Caco-2 (cell line): ENCODE results near the gene LOC128125822.

Experiments
- BruUV-seq: library from RNA; stranded (reverse); fragments of 400-500 nt; replicated peaks from 2 replicates; lab custom pipeline; 2021; lab: Mats Ljungman, UMichigan
- CTCF ChIA-PET: fragments of 300-600 bp; sonication (Branson Sonifier 250); formaldehyde crosslinking; loops from one replicate; lab custom pipeline; 2022; ENCODE audit warnings: antibody characterized with exemption; lab: Charles Lee
- POLR2A ChIA-PET: fragments of 300-600 bp; sonication (Branson Sonifier 250); formaldehyde crosslinking; loops from one replicate; lab custom pipeline; 2022; ENCODE audit warnings: antibody characterized with exemption; lab: Charles Lee
- DNase-seq, 2 experiments: peaks; one replicate each; pipeline versions ENCODE4 v3.0.0 to v3.0.0-alpha.2; 2020 to 2022
- H3K27me3 ChIP-seq: replicated peaks from 2 replicates; pipeline ENCODE4 v1.6.0; 2011; ENCODE audit warnings: low read length; ENCODE audit not compliant: control insufficient read depth, insufficient read depth
- H3K36me3 ChIP-seq: 2 replicates; pipeline ENCODE4 v1.5.1; 2011; ENCODE audit warnings: low read length; ENCODE audit not compliant: control insufficient read depth, insufficient read depth
- H3K4me1 ChIP-seq: fragments of 250-450 bp; sonication (Bioruptor Pico); 2 replicates; pipeline ENCODE4 v1.5.1; 2020; ENCODE audit warnings: mild to moderate bottlenecking
- H3K4me3 ChIP-seq: 2 replicates; pipeline ENCODE4 v1.5.1; 2011; ENCODE audit warnings: low read depth, mild to moderate bottlenecking, control low read depth, low read length
- H3K9me3 ChIP-seq: fragments of 250-450 bp; sonication (Bioruptor Pico); 2 replicates; pipeline ENCODE4 v1.5.1; 2020; ENCODE audit warnings: mild to moderate bottlenecking, moderate library complexity
- H3K27ac Mint-ChIP-seq: one replicate; pipeline ENCODE4 v1.8.0; 2022; ENCODE audit warnings: mixed read lengths; ENCODE audit not compliant: unreplicated experiment
- H3K27me3 Mint-ChIP-seq: one replicate; pipeline ENCODE4 v1.8.0; 2022; ENCODE audit warnings: mixed read lengths; ENCODE audit not compliant: insufficient read depth, unreplicated experiment
- H3K36me3 Mint-ChIP-seq: one replicate; pipeline ENCODE4 v1.8.0; 2022; ENCODE audit warnings: mild to moderate bottlenecking, mixed read lengths; ENCODE audit not compliant: insufficient read depth, unreplicated experiment
- H3K4me1 Mint-ChIP-seq: one replicate; pipeline ENCODE4 v1.8.0; 2022; ENCODE audit warnings: low read depth, mixed read lengths; ENCODE audit not compliant: unreplicated experiment
- H3K4me3 Mint-ChIP-seq: one replicate; pipeline ENCODE4 v1.8.0; 2022; ENCODE audit warnings: mild to moderate bottlenecking, moderate library complexity, mixed read lengths; ENCODE audit not compliant: unreplicated experiment
- H3K9me3 Mint-ChIP-seq: one replicate; pipeline ENCODE4 v1.8.0; 2022; ENCODE audit warnings: mixed read lengths; ENCODE audit not compliant: unreplicated experiment
- intact Hi-C: fragments of 100-400 bp; cut with micrococcal nuclease; formaldehyde crosslinking; loops from one replicate; pipeline ENCODE4 v1.10.0; 2022; ENCODE audit not compliant: unreplicated experiment
- TF ChIP-seq, protein P1 (sequence below), 2 experiments: fragments of 200-600 bp in 1 of 2; IDR thresholded peaks; 1 replicate in 1 of 2; 2 replicates in 1 of 2; pipeline versions ENCODE4 v1.5.1 to v1.8.0; 2011 to 2022; ENCODE audit warnings: antibody characterized with exemption in 1 of 2, control low read depth in 1 of 2, inconsistent platforms in 1 of 2, low read depth in 1 of 2, low read length in 1 of 2, mild to moderate bottlenecking in 1 of 2, moderate library complexity in 1 of 2; ENCODE audit not compliant: insufficient read depth in 1 of 2, severe bottlenecking in 1 of 2, unreplicated experiment in 1 of 2

Gene LOC128125822

DNA sequence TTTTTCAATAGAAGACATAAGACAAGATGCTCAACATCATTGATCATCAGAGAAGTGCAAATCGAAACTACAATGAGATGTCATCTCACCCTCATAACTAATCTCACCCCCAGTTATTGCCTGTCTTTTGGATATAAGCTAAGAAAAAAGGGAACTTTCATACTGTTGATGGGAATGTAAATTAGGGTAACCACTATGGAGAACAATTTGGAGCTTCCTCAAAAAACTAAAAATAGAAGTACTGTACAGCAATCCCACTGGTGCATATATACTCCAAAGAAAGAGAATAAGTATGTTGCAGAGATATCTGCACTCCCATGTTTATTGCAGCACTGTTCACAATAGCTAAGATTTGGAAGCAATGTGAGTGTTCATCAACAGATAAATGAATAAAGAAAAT is 37.0 kb downstream of the LOC128125822 start:
- CTCF ChIA-PET: no interaction called here
- Mint-ChIP-seq H3K36me3 (no peaks in the 10 kb centered on the region), H3K27ac (no peak overlapping the region), H3K9me3 (no peaks in the 10 kb centered on the region), H3K4me3 (no peak overlapping the region), H3K27me3 (no peaks in the 10 kb centered on the region), H3K4me1 (no peaks in the 10 kb centered on the region)
- DNase-seq: no peak
- Histone ChIP-seq H3K9me3 (0 out of 2 replicates have a peak, but pooled peaks cover 4% of the 10 kb centered on the region), H3K27me3 (no peaks in the 10 kb centered on the region), H3K4me3 (no peak overlapping the region), H3K4me1 (no peaks in the 10 kb centered on the region), H3K36me3 (no peaks in the 10 kb centered on the region)
- POLR2A ChIA-PET: no interaction called here
- BruUV-seq: no TSS peak
- intact Hi-C loops: no loop called here
- TF ChIP-seq, protein P1, sequence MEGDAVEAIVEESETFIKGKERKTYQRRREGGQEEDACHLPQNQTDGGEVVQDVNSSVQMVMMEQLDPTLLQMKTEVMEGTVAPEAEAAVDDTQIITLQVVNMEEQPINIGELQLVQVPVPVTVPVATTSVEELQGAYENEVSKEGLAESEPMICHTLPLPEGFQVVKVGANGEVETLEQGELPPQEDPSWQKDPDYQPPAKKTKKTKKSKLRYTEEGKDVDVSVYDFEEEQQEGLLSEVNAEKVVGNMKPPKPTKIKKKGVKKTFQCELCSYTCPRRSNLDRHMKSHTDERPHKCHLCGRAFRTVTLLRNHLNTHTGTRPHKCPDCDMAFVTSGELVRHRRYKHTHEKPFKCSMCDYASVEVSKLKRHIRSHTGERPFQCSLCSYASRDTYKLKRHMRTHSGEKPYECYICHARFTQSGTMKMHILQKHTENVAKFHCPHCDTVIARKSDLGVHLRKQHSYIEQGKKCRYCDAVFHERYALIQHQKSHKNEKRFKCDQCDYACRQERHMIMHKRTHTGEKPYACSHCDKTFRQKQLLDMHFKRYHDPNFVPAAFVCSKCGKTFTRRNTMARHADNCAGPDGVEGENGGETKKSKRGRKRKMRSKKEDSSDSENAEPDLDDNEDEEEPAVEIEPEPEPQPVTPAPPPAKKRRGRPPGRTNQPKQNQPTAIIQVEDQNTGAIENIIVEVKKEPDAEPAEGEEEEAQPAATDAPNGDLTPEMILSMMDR (IDR thresholded peaks at IDR 0.05; ENCODE audit: insufficient read depth in 1 of 2, low read depth in 1 of 2, low read length in 1 of 2, severe bottlenecking in 1 of 2, unreplicated experiment in 1 of 2): no peak

DNA sequence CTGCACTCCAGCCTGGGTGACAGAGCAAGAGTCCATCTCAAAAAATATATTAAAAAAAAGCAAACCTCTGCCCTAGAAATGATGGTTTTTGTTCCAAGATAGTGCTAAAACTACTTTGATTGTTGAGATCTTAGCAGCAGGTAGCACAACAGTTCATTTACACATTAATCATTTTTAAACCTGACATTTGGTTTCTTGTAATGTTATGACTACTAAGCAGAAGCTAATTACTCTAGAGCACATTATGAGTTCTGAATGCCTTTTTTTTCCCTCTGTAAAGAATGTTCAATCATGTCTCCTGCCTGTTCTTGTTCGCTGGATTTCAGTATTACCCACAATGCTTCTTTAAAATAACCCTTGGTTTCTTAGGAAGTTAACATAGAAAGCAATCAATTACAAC is 38.7 kb downstream of the LOC128125822 start:
- BruUV-seq: no TSS peak
- Mint-ChIP-seq H3K27ac (no peak overlapping the region), H3K27me3 (no peaks in the 10 kb centered on the region), H3K4me3 (no peak overlapping the region), H3K9me3 (no peaks in the 10 kb centered on the region), H3K36me3 (no peaks in the 10 kb centered on the region), H3K4me1 (no peaks in the 10 kb centered on the region)
- TF ChIP-seq, protein P1 (IDR thresholded peaks at IDR 0.05; ENCODE audit: insufficient read depth in 1 of 2, low read depth in 1 of 2, low read length in 1 of 2, severe bottlenecking in 1 of 2, unreplicated experiment in 1 of 2): no peak
- CTCF ChIA-PET: no interaction called here
- no peaks in the 10 kb centered on the region for H3K4me1 ChIP-seq
- intact Hi-C loops: no loop called here
- DNase-seq: no peak
- POLR2A ChIA-PET: no interaction called here
- H3K27me3 ChIP-seq: no peaks in the 10 kb centered on the region
- no peak overlapping the region for H3K4me3 ChIP-seq
- 0 out of 2 replicates have a peak, but pooled peaks cover 4% of the 10 kb centered on the region for H3K9me3 ChIP-seq
- no peaks in the 10 kb centered on the region for H3K36me3 ChIP-seq

DNA sequence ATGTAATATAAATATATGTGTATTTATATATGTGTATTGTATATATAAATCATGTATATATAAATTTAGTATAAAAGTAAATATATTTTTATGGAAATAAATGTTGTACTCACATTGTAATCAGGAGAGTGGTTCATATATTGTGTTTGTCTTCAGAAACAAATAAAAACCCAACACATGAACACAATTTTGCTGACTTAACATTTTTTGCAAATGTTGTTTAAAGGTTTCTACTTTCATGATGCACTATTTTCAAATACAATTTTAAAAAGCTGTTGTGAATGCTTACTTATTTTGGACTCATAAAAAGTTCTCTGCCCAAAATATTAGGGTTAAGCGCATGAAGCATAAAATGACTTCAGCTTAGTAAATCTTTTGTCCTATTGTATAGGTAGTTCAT is 39.3 kb downstream of the LOC128125822 start:
- 0 out of 2 replicates have a peak, but pooled peaks cover 4% of the 10 kb centered on the region for H3K9me3 ChIP-seq
- no peaks in the 10 kb centered on the region for H3K36me3 Mint-ChIP-seq
- H3K36me3 ChIP-seq: no peaks in the 10 kb centered on the region
- TF ChIP-seq, protein P1 (IDR thresholded peaks at IDR 0.05; ENCODE audit: insufficient read depth in 1 of 2, low read depth in 1 of 2, low read length in 1 of 2, severe bottlenecking in 1 of 2, unreplicated experiment in 1 of 2): no peak
- POLR2A ChIA-PET: no interaction called here
- no peak overlapping the region for H3K27ac Mint-ChIP-seq
- peaks cover 3% of the 10 kb centered on the region for H3K27me3 Mint-ChIP-seq
- H3K4me1 Mint-ChIP-seq: no peaks in the 10 kb centered on the region
- no peak for DNase-seq
- H3K4me1 ChIP-seq: no peaks in the 10 kb centered on the region
- no peak overlapping the region for H3K4me3 Mint-ChIP-seq
- BruUV-seq: no TSS peak
- H3K4me3 ChIP-seq: no peak overlapping the region
- H3K9me3 Mint-ChIP-seq: no peaks in the 10 kb centered on the region
- CTCF ChIA-PET: no interaction called here
- H3K27me3 ChIP-seq: no peaks in the 10 kb centered on the region
- intact Hi-C loops: no loop called here
